ENCODE results near the gene FBXW7.
A peak's percentile ranks its signal among the peaks of the same experiment; 100 is the strongest.

FBXW7 gene

DNA sequence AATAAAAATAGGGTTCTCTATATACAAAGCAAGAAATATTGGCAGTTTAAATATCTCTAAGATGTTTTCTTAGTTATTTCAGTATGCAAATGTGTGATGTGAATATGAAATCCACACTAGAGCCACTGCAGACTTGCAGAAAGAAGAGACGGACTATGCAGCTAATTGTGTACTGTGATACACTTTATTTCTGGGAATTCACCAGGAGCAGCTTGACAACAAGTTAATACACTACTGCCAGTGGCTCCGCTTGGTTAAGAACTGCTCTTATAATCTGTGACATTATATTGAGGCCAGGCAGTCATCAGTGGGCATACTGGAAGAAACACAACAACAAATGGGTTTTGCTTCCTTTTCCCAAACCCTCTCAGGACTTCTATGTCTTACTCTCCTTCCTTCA is 172.0 kb downstream of the FBXW7 start:
- no peak for DNase-seq

DNA sequence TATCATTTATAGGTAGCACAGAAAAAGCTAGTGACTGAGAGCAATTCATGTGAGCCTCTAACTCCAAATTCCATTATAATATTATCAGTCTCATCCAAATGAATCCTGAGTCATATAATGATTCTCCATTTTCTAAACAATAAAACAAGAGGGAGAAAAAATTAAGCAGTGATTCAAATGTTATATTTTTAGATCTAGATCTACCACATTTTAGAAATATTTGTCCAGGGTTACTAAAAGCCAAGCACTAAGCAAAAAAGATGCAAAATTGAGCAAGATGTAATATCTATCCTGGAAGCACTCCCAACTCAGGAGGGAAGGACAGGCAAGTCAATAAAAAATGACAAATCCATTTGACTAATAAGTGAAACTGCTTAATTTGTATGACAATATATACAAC is 172.8 kb downstream of the FBXW7 start:
- peak; percentile 69 for DNase-seq

DNA sequence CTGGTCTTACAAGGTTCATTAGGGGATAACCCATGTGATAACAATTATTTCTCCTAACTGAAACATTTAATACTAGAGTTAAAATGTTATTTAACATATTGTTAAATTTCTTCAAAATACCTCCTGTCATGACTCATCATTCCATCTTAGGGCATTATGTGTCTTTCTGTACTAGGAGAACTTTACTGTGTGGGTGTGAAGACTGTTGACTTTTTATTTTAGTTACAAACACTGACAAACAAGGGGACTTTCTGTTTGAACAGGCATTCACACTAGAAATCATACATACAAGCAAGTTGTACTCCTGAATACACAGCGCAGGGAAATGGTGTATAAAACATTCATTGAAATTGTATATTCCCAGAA is 175.9 kb downstream of the FBXW7 start:
- peak; percentile 7 for DNase-seq

DNA sequence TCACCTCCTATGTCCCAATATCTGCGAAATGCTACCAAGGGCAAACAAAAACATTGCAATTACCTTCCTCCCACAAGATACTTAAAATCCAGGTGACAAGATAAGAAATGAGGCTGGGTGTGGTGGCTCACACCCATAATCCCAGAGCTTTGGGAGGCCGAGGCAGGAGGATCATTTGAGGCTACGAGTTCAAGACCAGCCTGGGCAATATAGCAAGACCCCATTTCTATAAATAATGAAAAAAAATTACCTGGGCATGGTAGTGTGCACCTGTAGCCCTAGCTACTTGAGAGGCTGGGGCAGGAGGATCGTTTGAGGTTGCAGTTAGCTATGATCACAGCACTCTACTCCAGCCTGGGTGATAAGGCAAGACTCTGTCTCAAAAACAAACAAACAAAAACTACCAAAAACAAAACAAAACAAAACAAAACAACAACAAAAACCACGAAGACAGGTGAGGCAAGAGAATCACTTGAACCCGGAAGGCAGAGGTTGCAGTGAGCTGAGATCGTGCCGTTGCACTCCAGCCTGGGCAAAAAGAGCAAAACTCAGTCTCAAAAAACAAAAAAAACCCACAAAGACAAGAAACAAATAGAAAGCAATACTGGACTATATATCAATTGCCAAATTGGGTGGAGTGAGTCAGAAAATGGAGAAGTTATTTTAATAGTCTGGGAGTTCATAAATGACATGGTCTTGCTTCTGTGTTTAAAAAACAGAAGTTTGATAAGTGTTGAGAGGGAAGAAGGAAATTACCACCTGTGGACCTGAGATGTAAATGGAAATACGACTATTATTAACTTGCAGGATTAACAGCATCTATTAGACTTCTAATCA is 176.5 kb downstream of the FBXW7 start:
- no peak for DNase-seq

DNA sequence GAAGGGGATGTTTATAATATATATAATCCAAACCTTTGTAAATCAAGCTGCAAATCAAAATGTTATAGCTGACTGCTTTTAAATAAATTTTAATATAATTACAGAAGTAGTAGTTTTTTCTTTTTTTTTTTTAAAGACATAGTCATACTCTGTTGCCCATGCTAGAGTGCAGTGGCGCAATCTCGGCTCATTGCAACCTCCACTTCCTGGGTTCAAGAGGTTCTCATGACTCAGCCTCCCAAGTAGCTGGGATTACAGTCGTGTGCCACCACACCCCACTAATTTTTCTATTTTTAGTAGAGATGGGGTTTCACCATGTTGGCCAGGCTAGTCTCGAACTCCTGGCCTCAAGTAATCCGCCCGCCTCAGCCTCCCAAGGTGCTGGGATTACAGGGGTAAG is 178.7 kb downstream of the FBXW7 start:
- DNase-seq = peak; percentile 47

DNA sequence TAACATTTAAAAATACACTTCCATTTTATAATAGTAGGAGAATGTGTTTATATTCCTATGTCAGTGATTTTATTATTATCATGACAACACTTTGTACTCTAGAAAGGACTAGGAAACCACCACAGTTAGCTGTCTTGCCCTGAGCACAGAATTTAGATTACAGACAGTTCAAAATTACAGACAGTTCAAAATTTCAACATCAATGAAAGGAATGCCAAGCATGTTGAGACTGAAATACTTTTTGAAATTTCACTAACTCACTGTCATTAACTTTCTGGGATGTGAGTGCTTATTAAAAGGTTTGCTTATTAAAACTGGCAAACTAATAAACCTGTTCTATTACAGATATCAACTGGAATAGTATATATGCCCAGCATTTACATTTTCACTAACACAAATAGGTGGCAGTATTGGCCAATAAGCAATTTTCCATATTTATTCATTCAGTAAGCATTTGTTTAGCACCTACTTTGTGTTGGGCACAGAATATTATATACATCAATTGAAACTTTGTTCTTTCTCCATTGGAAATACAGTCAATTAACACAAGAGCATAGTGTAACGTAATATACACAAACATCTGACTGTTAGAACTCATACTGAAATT is 179.4 kb downstream of the FBXW7 start:
- DNase-seq = peak; percentile 9

DNA sequence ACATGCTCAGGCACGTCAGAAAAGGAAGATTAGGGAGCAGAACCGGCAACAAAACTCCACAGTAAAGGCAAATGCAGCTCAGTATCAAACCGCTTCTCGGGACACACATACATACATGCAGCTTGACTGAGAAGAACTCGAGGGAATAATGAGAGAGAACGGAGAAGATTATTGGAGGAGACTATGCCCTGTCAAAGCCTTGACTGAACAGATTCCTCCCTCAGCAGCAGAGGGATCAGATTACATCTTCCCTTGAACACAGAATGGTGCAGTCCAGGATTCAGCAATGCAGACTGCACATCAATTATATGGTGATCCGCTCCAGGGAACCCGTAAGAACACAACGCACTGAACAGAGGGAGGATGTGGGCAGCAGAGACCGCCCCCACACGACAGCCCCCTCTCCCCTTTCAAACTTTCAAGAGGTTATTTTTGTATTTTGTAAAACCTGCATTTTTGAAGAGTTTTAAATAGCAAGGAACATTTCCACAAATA is 183.2 kb downstream of the FBXW7 start:
- peak; percentile 89 for DNase-seq

DNA sequence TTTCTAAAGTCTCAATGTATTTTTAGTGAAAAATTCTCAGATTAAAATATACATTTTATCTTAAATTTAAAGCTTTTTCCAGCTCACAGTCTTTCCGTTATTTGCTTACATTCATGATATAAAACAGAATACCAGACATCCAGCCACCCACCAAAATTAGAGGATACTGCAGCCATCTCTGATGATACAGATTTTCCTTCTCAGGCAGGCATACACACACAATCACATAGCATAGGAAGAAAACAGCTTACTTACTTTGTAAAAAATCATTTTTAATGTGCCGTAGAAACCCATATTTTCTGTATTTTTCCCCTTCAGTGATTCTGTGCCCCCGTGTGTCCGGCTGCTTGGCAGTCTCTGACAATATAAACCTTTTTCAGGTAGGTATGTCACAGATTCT is 183.7 kb downstream of the FBXW7 start:
- no peak for DNase-seq

DNA sequence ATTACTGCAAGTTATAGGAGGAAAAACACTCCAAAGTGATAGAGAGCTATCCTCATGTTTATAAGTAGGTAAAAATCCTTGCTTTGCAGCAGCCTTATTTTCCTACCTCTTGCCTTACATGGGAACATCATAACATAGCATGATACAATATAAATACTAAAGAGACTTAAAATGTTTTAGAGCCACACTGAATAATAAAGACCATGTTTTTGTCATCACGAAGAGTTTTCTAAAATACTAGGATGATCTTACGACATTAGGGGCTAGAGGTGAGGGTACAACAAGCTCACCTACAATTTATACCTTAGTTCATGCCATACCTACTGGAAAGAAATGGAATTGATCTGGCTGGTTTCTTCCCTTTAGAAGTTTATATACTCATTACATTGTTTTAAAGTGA is 184.8 kb downstream of the FBXW7 start:
- DNase-seq = no peak

DNA sequence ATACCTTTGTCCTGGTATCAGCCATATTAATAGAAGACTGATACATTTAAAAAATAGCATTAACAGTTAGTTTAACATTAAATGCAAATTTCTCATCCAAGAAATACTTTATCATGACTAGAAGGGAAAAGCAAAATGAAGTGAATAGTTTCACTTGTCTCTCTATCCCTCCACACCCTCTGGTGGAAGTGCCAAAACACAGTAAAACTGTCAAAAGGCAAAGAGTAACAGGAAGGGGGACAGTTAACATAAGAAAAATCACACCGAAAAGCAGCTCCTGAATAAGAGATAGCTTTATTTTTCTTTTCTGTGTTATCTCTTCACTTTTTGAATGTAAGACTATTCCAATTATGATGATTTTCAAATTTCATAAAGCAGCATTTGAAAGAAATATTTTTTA is 187.2 kb downstream of the FBXW7 start:
- no peak for DNase-seq

DNA sequence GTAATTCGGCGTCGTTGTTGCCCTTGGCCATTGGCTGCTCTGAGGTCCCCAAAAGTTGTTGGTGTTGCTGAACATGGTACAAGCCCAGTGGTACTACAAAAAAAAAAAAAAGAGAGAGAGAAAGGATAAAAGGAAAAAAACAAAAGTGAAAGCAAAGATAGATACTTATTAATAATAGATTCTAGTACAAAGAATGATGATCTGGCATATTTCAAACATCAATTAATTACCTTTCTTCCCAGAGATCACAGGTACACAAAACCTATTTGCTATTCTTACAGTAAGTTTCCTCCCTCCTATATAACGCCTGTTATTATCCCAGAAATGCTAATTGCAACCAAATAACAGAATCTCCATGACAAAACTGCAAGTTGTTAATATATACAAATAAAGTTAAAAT is 188.9 kb downstream of the FBXW7 start:
- DNase-seq = no peak

DNA sequence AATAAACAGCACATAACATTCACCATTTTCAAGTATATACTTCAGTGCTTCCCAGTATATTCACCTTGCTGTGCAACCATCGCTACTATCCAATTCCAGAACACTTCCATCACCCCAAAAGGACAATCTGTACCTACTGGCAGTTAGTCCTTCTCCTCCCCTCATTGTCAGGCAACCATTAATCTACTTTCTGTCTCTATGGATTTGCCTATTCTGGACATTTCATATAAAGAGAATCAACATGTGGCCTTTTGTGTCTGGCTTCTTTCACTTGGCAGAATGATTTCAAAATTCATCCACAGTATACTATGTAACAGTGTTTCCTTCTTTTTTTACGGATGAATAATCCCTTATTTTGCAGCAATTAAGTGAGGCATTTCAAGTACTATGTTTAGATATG is 189.4 kb downstream of the FBXW7 start:
- no peak for DNase-seq

DNA sequence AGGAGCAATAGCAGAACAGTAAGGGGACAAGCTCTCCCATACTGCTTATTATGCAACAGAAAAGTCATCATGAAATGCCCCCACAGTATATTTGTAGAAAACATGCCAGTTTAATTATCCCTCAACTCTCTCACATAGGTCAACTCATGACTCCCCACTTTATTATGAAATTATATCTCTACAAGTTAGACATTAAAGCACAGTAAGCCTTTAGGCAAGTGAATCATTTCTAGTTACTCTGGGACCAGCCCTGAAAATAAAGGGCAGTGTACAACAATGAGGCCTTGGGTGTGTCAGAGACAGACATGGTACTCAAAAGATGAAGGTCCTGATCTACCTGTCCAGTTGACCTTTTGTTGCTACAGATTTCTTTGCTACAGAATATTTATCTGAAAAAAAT is 191.9 kb downstream of the FBXW7 start:
- no peak for DNase-seq

DNA sequence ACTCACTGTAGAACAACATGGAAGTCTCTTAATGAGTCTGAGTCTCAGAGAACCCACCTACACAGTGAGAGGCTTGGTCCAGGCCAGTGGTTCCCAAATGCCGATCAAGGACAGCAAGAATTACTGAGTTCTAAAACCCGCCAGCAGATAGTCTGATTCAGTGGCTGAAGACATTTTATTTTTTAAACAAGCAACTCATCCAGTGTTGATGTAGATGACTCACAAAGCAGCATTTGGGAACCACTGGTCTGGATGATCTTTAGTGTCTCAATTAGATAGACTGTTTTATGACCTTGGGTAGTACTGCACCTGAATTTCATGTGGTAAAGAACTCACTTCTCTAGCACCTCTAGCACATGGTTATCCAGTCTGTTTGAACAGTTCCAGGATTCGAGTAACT is 193.6 kb downstream of the FBXW7 start:
- peak; percentile 37 for DNase-seq

DNA sequence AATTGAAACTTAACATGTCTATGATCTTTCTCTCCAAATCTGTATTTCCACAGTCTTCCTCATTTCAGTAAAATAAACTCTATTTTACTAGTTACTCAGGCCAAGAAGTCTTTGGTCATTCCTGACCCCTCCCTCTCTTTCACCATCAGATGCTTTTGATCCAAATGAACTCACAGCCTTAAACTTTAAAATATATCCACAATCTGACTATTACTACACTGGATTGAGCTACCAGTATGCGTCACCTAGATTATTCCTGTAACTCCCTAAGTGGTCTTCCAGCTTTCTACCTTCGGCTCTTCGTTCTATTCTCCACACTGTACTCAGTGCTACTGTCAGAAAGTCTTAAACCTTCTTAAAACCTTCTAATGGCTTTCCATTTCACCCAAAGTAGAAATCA is 195.1 kb downstream of the FBXW7 start:
- no peak for DNase-seq

DNA sequence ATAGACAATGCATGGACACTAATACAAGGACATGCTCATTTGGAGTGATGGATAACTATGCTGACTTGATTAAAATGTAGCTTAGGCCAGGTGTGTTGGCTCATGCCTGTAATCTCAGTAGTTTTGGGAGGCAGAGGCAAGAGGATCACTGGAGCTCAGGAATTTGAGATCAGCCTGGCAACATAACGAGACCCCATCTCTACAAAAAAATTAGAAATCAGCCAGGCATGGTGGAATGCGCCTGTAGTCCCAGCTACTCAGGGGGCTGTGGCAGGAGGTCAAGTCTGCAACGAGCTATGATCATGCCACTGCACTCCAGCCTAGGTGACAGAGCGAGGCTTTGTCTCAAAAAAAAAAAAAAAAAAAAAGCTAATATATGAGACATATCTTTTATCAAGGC is 196.3 kb downstream of the FBXW7 start:
- no peak for DNase-seq

DNA sequence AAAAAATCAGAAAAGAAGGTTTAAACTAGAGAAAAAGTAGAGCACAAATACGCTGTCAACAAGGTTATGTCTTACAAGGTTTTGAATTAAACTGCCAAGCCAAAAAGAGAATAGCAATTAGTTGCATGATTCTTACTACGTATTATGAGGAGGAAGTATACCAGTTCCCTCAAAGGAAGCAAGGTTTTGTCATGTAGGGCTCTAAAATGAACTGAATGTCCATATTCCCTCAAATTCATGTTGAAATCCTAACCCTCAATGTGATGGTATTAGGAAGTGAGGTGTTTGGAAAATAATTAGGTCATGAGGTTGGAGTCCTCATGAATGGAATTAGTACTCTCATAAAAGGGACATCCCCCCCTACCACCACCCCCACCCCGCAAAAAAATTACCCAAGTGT is 201.0 kb downstream of the FBXW7 start:
- DNase-seq = no peak

DNA sequence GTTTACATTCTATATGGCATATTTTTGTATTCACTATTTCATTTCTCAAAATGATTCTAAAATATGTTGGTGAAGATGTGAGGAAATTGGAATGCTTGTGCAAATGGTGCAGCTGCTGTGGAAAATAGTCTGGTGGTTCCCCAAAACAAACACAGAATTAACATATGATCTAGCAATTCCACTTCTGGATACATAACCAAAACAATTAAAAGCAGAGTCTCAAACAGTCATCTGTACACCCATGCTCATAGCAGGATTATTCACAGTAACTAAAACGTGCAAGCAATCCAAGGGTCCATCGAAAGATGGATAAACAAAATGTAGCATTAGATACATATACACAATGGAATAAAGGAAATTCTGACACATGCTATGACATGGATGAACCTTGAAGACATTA is 204.8 kb downstream of the FBXW7 start:
- no peak for DNase-seq

DNA sequence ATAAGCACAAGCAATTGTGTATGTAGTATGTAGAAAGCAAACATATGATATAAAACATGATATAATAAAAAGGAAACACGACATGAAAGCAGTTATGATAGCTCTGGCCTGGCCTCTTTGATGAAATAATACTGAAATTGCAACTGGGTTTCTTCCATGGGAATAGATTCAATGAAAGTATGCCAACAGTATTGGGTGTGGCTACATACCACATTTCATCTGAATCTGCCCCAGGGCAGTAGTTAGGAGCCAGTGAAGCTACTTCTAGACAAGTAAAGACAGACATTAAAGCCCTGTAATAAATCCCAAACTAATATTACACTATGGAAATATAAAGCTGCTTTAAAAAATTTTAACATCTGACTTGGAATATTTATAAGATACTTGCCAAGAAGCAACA is 207.3 kb downstream of the FBXW7 start:
- DNase-seq = no peak

DNA sequence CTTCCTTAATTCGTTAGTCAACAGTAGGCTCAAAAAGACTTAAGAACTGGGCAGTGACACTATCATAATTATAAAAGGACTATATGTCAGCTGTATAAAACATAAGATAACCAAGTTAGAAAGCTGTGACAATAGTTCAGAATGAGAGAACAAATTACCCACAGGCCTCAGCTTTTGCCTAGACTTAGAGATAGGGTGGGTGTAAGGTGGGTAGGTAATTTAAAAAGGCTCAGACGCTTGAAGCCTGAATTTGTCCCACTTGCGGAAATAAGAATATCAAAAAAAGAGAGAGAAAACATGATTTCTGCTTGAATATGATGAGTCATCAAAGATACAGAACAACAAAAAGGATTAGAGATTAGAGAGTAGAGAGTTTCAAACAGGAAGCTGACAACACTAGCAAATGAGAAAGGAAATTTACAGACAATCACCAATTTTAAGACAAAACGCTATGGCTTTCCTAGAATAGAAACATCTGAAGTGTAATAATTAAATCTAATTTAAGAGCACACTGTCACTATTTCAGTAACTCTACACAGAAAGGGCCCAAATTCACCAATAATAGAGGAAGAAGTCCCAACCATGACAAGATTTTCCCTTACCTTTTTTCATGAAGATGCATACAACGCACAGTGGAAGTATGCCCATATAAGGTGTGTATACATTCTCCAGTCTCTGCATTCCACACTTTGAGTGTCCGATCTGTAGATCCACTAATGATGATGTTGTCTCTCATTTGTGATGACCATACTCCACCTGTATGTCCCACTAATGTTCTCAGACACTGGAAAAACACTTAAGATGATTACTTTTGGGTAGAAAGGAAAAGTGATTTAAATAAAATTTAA is 208.1 kb downstream of the FBXW7 start:
- DNase-seq = no peak

DNA sequence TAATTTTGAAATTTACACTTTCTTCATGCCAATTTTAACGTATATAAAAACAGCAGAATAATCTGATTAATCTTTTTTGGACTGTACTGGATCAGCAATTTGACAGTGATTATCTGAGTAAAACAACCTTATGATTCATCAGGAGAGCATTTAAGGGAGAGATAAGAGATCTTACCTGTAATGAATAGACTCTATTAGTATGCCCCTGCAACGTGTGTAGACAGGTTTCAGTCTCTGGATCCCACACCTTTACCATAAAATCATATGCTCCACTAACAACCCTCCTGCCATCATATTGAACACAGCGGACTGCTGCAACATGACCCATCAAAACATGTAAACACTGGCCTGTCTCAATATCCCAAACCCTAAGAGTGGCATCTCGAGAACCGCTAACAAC is 210.1 kb downstream of the FBXW7 start:
- DNase-seq = no peak

DNA sequence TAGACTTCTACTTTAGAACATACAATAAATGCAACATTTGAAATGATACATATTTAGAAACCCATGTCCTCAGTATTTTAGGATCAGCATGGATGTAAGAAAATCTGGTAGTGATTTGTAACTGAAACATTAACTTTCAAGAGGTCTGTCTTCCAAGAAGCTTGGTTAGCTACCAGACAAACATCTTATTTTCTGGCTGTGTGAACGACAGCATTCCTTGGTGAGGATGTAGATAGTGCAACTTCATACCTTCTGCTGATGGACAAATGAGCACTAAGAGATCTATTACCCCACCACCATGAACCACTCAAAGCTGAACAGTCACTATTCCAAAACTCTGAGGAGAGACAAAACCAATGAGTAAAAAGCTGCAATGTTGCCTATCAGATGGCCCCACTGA is 212.7 kb downstream of the FBXW7 start:
- DNase-seq = no peak

DNA sequence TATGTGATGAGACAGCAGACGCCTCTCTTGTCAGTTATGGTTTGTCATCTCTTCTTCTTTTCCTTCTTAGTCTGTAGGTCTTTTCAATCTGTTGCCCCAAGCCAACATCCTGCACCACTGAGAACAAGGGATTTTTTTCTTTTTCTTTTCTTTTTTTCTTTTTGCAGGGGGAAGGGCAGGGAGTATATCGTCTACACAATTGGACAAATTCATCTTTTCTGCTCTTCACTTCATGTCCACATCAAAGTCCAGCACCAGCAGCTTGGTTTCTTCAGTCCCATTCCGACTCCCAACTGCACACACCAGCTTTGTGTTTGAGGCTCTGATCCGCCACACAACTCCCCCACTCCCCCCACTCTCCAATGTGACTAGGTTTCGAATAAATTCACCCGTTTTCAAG is 213.2 kb downstream of the FBXW7 start:
- DNase-seq = no peak

DNA sequence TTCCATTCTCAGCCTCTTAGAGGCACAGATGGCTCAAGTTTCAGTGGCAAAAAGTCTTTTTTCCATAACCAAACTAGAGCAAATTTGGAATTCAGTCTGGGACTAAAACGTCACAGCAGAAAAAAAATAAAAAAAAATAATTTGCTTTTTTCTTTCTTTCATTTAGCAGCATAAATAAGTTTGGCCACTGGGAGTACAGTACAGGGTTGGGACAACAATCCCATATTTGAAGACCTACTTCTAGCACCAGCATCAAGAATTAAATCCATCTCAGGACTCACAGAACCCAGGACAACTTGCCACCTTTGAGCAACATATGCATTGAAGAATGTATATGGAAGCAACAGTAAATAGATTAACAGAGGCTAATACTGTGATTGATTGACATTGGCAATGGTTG is 214.0 kb downstream of the FBXW7 start:
- no peak for DNase-seq
